Kidney epithelial cell (primary cell): Measurements from ENCODE around the gene CARM1. TPM values are rescaled to one million over a fixed set of nuclear protein-coding genes. Genes with fewer than 3 reads are reported as not detected.

Experiments used
- DNase-seq: peaks from one replicate; pipeline ENCODE4 v3.0.0-alpha.2; 2010; ENCODE audit warnings: low read depth
- H3K27me3 ChIP-seq: 2 replicates; pipeline ENCODE4 v1.6.0; 2011; ENCODE audit warnings: low read length; ENCODE audit not compliant: control insufficient read depth, insufficient read depth
- H3K36me3 ChIP-seq: 2 replicates; pipeline ENCODE4 v1.5.1; 2011; ENCODE audit warnings: low read length; ENCODE audit not compliant: control insufficient read depth, insufficient read depth
- H3K4me3 ChIP-seq: 2 replicates; pipeline ENCODE4 v1.5.1; 2011; ENCODE audit warnings: low read depth, mild to moderate bottlenecking, control low read depth, low read length
- CTCF ChIP-seq: IDR thresholded peaks from 2 replicates; pipeline ENCODE4 v1.5.1; 2011; ENCODE audit warnings: mild to moderate bottlenecking, moderate library complexity, low read length, control low read depth, inconsistent platforms; ENCODE audit not compliant: insufficient read depth, poor library complexity, severe bottlenecking
- total RNA-seq: library from RNA; depleted of rRNA; stranded (reverse); fragments of >200 nt; gene quantifications from 2 replicates; pipeline ENCODE4 v1.2.3, GENCODE V29; 2015

The CARM1 gene
- total RNA-seq, 1 donor from 2014 or later: 36.2 TPM

- TF ChIP-seq CTCF: no peak
- Histone ChIP-seq H3K27me3 (no peaks in the 10 kb centered on the region), H3K36me3 (peaks cover 1% of the 10 kb centered on the region), H3K4me3 (no peak overlapping the region)
- DNase-seq: no peak
These were observed 53.2 kb downstream of the CARM1 start for GRCh38 chr19:10924597-10924996.

- Histone ChIP-seq H3K36me3 (peaks cover 1% of the 10 kb centered on the region), H3K27me3 (no peaks in the 10 kb centered on the region), H3K4me3 (peak overlapping the region; percentile 65)
- DNase-seq: no peak
- TF ChIP-seq CTCF: no peak
These were observed 56.6 kb downstream of the CARM1 start for GRCh38 chr19:10927730-10928562.

GRCh38 chr19:10928563-10929401 lies 57.4 kb downstream of the CARM1 start, which contains the start of the genes TIMM29 and YIPF2:
TSS of gene TIMM29 (plus strand) at chr19:10928811. CDS start at chr19:10928823, 12 bp downstream.
TSS of gene YIPF2 (minus strand) at chr19:10928639. CDS start at chr19:10928410, 229 bp downstream.
- peaks cover 1% of the 10 kb centered on the region for H3K36me3 ChIP-seq
- no peak for TF ChIP-seq CTCF
- peak; percentile 88 for DNase-seq
- H3K4me3 ChIP-seq: peak within 1 kb of the TSS; percentile 65
- no peaks in the 10 kb centered on the region for H3K27me3 ChIP-seq

GRCh38 chr19:10929402-10929794 lies 58.0 kb downstream of the CARM1 start:
- no peaks in the 10 kb centered on the region for H3K27me3 ChIP-seq
- H3K36me3 ChIP-seq: peaks cover 1% of the 10 kb centered on the region
- TF ChIP-seq CTCF: no peak
- peak overlapping the region; percentile 65 for H3K4me3 ChIP-seq
- DNase-seq: no peak

- no peak for TF ChIP-seq CTCF
- Histone ChIP-seq H3K36me3 (no peaks in the 10 kb centered on the region), H3K4me3 (no peak overlapping the region), H3K27me3 (no peaks in the 10 kb centered on the region)
- no peak for DNase-seq
These were observed 64.2 kb downstream of the CARM1 start for GRCh38 chr19:10935371-10936059.
